Activated naive CD4-positive, alpha-beta T cell treated with anti-CD3 and anti-CD28 coated beads, Interleukin-2, amount 10 ng/mL, durations not matched to agents 7 days and 5 days (primary cell): Measurements from ENCODE around the gene SCGB3A1.

ENCODE experiments used
- CTCF ChIA-PET: fragments of 350-600 bp; sonication (Branson Sonifier 250); formaldehyde crosslinking; loops from one replicate; lab custom pipeline; 2021; ENCODE audit warnings: antibody characterized with exemption; lab: Charles Lee
- DNase-seq: peaks from one replicate; pipeline ENCODE4 v3.0.0-alpha.2; 2020
- H3K27ac Mint-ChIP-seq: one replicate; pipeline ENCODE4 v1.8.0; 2021; ENCODE audit warnings: mild to moderate bottlenecking, moderate library complexity, mixed read lengths
- H3K27me3 Mint-ChIP-seq: one replicate; pipeline ENCODE4 v1.8.0; 2021; ENCODE audit warnings: mild to moderate bottlenecking, mixed read lengths
- H3K36me3 Mint-ChIP-seq: one replicate; pipeline ENCODE4 v1.8.0; 2021; ENCODE audit warnings: mixed read lengths
- H3K4me1 Mint-ChIP-seq: one replicate; pipeline ENCODE4 v1.8.0; 2021; ENCODE audit warnings: mixed read lengths
- H3K4me3 Mint-ChIP-seq: one replicate; pipeline ENCODE4 v1.8.0; 2021; ENCODE audit warnings: mild to moderate bottlenecking, moderate library complexity, mixed read lengths
- H3K9me3 Mint-ChIP-seq: one replicate; pipeline ENCODE4 v1.8.0; 2021; ENCODE audit warnings: mixed read lengths

The SCGB3A1 gene

DNA sequence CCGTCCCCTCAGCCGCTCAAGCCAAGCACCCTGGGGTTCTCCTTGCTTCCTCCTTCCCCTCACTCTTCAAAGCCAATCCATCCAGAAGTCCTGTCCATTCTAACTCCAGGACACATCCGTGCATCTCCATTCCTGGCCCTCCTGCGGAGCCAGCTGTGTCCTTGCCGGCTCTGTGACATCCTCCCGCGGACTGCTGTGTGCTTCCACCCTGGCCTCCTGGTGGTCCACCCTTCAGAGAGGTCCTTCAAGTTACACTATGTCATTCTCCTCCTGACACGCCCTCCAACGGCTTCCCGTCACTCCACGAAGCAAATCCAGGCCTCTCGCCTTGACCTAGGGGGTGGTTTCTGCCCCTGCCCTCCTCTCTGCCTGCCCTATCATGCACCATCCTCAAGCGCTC is 13.0 kb upstream of the SCGB3A1 start:
- CTCF ChIA-PET = no interaction called here
- Mint-ChIP-seq H3K4me1 (peaks cover 2% of the 10 kb centered on the region), H3K4me3 (no peak overlapping the region), H3K9me3 (no peaks in the 10 kb centered on the region), H3K27ac (no peak overlapping the region), H3K27me3 (peaks cover 10% of the 10 kb centered on the region), H3K36me3 (no peaks in the 10 kb centered on the region)
- no peak for DNase-seq

DNA sequence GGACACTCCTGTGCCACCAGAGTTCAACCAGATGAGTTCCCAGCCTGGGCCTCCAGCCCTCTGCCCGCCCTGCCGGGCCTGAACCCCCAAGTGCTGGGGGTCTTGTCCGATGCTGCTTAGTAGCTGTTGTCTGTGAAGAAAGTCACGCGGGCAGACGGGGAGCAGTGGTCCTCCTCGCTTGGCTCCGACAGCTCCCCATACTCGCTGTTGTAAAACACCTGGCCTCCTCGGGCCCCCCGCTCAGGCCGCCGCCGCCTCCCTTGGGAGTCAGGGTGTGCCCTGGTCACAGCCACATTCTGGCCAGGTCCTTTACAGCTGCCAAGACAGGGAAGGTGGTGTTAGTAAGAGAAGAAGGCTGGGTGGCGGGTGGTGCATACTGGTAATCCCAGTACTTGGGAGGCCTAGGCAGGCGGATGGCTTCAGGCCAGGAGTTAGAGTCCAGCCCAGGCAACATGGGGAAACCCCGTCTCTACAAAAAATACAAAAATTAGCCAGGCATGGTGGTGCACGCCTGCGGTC is 11.8 kb upstream of the SCGB3A1 start:
- CTCF ChIA-PET = interaction anchor here (1.0 kb wide), 1 partner anchor 10 kb away, joined by 4 read pairs; no protein-coding TSS in a partner anchor
- Mint-ChIP-seq H3K27me3 (peaks cover 10% of the 10 kb centered on the region), H3K9me3 (no peaks in the 10 kb centered on the region), H3K27ac (no peak overlapping the region), H3K36me3 (no peaks in the 10 kb centered on the region), H3K4me3 (no peak overlapping the region), H3K4me1 (peaks cover 2% of the 10 kb centered on the region)
- no peak for DNase-seq

DNA sequence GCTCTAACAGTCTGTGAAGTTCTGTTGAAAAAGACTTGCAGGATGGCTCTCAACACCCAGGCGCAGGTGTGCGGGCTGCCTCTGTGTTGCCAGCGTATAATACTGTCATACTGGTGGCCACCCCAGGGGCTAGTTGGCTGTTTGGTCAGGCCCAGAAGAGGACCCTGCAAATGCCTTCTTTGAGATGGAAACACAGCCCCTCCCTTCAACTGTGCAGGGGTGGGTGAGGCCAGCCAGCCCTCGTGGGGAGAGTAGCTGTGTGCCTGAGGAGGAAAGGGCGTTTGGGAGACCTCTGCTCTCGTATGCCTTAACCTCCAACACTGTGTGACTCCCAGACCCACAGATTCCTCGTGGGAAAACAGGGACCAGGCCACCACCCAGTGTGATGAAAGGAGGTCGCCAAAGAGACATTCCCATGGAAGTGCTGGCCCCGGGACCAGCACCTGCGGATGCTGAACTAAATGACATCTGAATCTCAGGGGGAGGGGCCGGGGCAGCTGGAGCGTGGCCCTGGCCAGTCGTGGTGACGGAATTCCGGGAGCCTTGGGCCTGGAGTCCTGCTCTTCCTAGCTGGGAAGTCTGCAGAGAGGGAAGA is 11.3 kb upstream of the SCGB3A1 start:
- CTCF ChIA-PET = interaction anchor here (1.0 kb wide), 1 partner anchor 10 kb away, joined by 4 read pairs; no protein-coding TSS in a partner anchor
- Mint-ChIP-seq H3K36me3 (no peaks in the 10 kb centered on the region), H3K27me3 (peaks cover 10% of the 10 kb centered on the region), H3K4me1 (no peaks in the 10 kb centered on the region), H3K27ac (no peak overlapping the region), H3K9me3 (no peaks in the 10 kb centered on the region), H3K4me3 (no peak overlapping the region)
- DNase-seq = no peak

DNA sequence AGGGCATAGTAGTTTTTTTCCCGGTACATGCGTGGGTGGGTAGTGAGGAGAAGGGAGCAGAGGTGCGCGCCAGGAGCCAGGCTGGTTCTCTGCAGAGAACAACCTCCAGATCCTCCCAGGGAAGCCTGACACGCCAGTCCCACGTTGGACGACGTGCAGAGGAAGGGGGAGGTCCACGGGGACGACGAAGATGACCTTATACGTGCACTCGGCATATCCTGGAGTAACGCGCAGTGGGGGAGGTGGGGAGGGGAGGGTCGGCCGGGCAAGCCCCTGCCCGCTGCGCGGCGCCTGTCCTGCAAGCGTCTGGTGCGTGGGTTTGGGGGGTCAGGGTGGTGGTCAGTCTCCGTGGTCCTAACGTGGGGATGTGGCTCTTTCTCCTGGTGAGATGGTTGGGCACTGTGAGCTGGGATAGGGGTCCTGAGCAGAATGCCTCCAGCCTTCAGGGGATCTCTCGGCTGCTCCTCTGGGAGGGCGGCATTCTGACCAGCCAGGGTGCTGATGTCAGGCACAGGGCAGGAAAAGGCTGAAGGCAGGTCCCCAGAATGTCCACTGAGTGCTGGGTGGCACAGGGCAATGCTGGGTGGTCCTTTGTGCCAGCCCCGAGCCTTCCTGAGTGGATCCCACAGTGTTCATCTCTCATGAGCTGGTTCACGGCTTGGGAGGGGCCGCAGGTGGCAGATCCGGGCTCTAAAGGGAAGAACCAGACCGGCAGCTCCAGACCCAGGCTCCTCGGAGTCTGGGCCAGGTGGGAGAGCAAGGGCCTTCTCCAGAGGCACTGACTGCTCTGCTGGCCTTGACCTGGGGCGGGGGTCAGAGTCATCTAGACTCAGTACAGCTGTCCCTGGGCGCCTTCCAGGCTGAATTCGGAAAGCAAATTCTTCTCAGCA is 10.5 kb upstream of the SCGB3A1 start:
- CTCF ChIA-PET = no interaction called here
- H3K4me3 Mint-ChIP-seq = no peak overlapping the region
- H3K4me1 Mint-ChIP-seq = no peaks in the 10 kb centered on the region
- no peaks in the 10 kb centered on the region for H3K9me3 Mint-ChIP-seq
- DNase-seq = peak; percentile 17
- H3K36me3 Mint-ChIP-seq = no peaks in the 10 kb centered on the region
- no peak overlapping the region for H3K27ac Mint-ChIP-seq
- peaks cover 10% of the 10 kb centered on the region for H3K27me3 Mint-ChIP-seq

DNA sequence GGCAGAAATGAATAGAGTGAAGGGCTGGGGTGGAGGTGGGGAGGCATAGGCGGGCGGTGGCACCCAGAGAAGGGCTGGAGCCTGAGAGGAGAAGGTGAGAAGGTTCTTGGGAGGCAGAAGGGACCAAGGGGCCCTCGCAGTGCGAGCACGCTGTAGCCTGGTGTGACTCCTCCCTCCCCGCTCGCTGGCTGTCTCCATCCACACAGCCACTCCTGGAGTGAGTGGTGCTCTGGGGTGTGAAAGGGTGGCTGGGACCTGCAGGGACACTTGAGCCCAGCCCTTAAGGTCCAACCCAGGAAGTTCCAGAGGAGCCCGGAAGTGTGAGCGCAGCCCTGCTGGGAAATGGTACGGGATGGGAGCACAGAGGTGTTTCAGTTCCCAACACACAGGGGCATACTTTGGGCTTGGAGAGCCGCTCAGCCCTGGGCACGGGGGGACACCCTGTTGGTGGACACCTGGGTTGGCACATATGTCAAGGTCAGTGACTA is 9.3 kb upstream of the SCGB3A1 start:
- Mint-ChIP-seq H3K36me3 (no peaks in the 10 kb centered on the region), H3K27ac (no peak overlapping the region), H3K9me3 (no peaks in the 10 kb centered on the region), H3K4me3 (no peak overlapping the region), H3K27me3 (peaks cover 4% of the 10 kb centered on the region), H3K4me1 (no peaks in the 10 kb centered on the region)
- CTCF ChIA-PET = no interaction called here
- peak; percentile 8 for DNase-seq

DNA sequence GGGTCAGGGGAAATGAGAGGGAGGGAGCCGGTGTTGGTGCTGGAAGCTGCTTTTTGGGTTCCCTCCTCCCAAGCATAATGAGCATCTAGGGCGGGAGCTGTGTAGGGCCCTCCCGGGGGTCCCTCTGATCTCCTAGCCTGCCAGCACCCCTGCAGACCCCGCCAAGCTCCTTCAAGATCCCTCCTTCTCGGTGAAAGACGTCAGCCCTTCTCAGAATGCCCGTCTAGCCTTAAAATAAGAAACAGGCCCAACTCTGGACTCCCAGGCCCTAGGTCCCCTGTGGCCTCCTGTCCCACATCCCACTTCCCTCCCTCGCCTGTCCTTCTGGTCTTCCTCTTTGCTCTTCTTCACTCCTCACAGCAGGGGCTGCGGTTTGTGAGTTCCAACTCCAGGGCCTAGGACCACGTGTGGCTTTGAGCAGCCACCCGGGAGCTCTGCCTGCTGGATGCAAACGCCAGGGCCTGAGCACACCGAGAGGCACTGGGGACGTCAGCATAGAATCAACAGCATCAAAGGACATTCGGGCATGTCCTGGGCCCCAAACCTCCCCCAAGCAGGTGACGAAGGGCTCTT is 8.8 kb upstream of the SCGB3A1 start:
- H3K9me3 Mint-ChIP-seq = no peaks in the 10 kb centered on the region
- H3K4me1 Mint-ChIP-seq = no peaks in the 10 kb centered on the region
- H3K36me3 Mint-ChIP-seq = no peaks in the 10 kb centered on the region
- H3K4me3 Mint-ChIP-seq = no peak overlapping the region
- DNase-seq = peak; percentile 14
- peaks cover 4% of the 10 kb centered on the region for H3K27me3 Mint-ChIP-seq
- no peak overlapping the region for H3K27ac Mint-ChIP-seq
- CTCF ChIA-PET = interaction anchor here (2.3 kb wide), 1 partner anchor 19 kb away, joined by 6 read pairs; no protein-coding TSS in a partner anchor

DNA sequence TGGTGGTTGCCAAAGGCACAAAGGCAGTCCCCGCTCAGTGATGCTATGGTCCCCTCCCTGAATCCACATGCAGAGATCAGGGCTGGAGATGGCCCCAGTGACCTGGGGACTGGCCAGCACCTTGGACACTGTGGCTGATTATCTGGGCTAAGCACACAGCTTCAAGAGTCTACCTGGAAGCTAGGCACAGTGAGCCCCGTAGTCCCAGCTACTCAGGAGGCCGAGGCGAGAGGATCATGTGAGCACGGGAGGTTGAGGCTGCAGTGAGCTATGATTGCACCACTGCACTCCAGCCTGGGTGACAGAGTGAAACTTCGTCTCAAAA is 8.3 kb upstream of the SCGB3A1 start:
- DNase-seq = no peak
- Mint-ChIP-seq H3K27ac (no peak overlapping the region), H3K9me3 (no peaks in the 10 kb centered on the region), H3K36me3 (no peaks in the 10 kb centered on the region), H3K4me1 (no peaks in the 10 kb centered on the region), H3K4me3 (no peak overlapping the region), H3K27me3 (peaks cover 4% of the 10 kb centered on the region)
- CTCF ChIA-PET = interaction anchor here (2.3 kb wide), 1 partner anchor 20 kb away, joined by 6 read pairs; no protein-coding TSS in a partner anchor

DNA sequence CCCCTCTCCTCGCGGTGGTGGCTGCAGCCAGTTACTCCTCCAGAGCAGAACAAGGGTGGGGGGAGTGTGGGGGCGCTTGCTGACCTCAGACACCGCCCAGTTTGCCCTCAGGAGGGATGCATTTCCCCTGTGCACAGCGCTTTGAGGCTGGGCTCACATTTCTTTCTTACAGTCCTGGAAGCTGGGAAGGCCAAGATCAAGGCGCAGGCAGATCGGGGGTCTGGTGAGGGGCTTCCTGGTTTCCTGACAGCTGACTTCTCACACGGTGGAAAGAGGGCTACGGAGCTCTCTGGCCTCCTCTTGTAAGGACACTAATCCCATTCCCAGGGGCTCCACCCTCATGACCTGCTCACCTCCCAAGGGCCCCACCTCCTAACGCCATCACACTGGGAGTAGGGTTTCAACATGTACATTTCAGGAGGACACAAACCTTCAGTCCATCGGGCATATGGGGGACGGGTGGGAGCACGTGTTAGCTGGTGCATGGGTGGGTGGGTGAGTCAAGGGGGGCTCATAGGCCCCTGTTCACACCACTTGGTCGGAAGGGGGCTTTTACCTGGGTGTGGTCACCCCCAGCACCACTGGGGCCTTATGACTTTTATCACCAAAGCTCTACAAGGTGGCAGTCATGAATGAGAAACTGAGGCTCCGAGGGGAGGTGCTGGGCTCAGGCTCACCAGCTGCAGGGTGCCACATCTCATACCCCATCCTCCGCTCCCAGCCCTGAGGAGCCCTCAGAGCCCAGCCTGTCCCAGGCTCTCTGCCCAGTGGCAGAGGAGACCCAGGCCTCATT is 7.7 kb upstream of the SCGB3A1 start:
- Mint-ChIP-seq H3K27me3 (peaks cover 4% of the 10 kb centered on the region), H3K36me3 (no peaks in the 10 kb centered on the region), H3K4me1 (no peaks in the 10 kb centered on the region), H3K27ac (no peak overlapping the region), H3K9me3 (no peaks in the 10 kb centered on the region), H3K4me3 (no peak overlapping the region)
- DNase-seq = peak; percentile 8
- CTCF ChIA-PET = interaction anchor here (2.3 kb wide), 1 partner anchor 20 kb away, joined by 6 read pairs; no protein-coding TSS in a partner anchor

DNA sequence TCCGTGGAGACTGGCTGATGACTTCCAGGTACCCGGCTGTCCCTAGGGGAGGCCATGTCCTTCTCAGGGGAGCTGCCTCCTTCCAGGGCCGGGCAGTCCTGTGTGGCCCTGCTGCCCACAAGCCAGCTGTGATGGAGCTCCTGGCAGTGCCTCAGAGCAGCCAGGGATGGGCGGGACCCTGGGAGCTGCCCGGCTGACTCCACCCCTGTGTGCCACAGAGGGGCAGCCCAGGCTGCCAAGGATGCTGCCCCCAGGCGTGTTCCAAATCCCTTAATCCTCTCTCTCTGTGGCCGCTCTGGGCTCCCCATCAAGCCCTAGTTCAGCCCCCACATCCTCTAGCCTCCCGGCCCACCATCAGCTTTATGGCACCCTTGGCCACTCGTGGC is 7.0 kb upstream of the SCGB3A1 start:
- CTCF ChIA-PET = interaction anchor here (2.3 kb wide), 1 partner anchor 21 kb away, joined by 6 read pairs; no protein-coding TSS in a partner anchor
- Mint-ChIP-seq H3K4me1 (no peaks in the 10 kb centered on the region), H3K27ac (no peak overlapping the region), H3K9me3 (no peaks in the 10 kb centered on the region), H3K4me3 (no peak overlapping the region), H3K36me3 (no peaks in the 10 kb centered on the region), H3K27me3 (peaks cover 11% of the 10 kb centered on the region)
- DNase-seq = peak; percentile 16

DNA sequence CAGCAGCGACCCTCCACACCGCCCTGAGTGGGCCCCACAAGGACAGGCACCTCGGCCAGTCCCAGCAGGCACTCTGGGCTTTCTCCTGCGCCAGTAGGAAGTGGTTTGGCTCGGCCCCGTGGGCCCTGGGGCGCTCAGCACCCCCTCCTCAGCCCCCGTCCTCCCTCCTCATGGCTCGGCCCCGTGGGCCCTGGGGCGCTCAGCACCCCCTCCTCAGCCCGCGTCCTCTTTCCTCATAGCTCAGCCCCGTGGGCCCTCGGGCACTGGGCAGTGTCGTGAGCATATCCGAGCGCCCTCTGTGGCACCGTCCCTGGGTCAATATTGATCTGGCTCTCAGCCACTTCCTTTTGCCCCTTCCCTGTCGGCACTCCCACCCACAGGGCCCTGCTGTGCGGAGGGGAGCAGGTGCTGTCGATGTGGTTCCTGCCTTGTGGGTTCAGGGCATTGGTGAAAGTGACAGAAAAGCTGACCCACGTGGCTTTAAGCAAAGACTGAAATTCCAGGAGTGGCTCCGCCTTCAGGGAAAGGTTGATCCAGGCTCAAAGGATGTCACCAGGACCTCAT is 5.5 kb upstream of the SCGB3A1 start:
- H3K9me3 Mint-ChIP-seq = no peaks in the 10 kb centered on the region
- peaks cover 4% of the 10 kb centered on the region for H3K4me1 Mint-ChIP-seq
- no peak overlapping the region for H3K4me3 Mint-ChIP-seq
- no peak for DNase-seq
- H3K27ac Mint-ChIP-seq = no peak overlapping the region
- H3K36me3 Mint-ChIP-seq = no peaks in the 10 kb centered on the region
- peaks cover 26% of the 10 kb centered on the region for H3K27me3 Mint-ChIP-seq
- CTCF ChIA-PET = interaction anchor here (1.1 kb wide), 1 partner anchor 10 kb away, joined by 3 read pairs; no protein-coding TSS in a partner anchor

DNA sequence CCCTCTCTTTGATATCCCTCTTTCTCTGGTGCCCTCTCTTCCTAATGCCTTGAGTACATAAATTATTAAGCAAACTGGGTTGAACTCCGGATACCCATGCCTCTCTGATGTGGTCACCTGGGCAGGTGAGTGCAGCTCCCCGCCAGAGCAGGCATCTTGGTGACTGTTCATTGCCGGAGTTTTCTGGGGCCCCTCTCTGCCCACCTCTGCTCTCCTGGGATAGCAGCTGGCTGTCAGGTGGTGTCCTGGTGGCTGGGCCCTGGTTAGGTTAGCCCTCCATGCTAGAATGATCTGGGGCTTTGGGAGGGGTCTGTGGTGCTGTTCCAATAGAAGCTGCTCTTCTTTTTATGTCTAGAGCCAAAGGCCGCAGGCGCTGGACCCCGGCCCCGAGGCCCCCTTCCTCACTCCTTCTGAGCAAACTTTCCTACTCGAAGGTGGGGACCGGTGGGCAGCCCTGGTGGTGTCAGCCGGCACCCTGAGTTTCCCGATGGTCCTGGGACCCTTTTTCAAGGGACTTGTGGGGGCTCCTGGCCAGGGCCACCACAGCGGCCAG is 4.9 kb upstream of the SCGB3A1 start:
- peak; percentile 11 for DNase-seq
- no peak overlapping the region for H3K4me3 Mint-ChIP-seq
- no peaks in the 10 kb centered on the region for H3K36me3 Mint-ChIP-seq
- H3K27me3 Mint-ChIP-seq = peaks cover 30% of the 10 kb centered on the region
- H3K9me3 Mint-ChIP-seq = no peaks in the 10 kb centered on the region
- H3K4me1 Mint-ChIP-seq = peaks cover 4% of the 10 kb centered on the region
- CTCF ChIA-PET = interaction anchor here (1.1 kb wide), 1 partner anchor 10 kb away, joined by 3 read pairs; no protein-coding TSS in a partner anchor
- no peak overlapping the region for H3K27ac Mint-ChIP-seq

DNA sequence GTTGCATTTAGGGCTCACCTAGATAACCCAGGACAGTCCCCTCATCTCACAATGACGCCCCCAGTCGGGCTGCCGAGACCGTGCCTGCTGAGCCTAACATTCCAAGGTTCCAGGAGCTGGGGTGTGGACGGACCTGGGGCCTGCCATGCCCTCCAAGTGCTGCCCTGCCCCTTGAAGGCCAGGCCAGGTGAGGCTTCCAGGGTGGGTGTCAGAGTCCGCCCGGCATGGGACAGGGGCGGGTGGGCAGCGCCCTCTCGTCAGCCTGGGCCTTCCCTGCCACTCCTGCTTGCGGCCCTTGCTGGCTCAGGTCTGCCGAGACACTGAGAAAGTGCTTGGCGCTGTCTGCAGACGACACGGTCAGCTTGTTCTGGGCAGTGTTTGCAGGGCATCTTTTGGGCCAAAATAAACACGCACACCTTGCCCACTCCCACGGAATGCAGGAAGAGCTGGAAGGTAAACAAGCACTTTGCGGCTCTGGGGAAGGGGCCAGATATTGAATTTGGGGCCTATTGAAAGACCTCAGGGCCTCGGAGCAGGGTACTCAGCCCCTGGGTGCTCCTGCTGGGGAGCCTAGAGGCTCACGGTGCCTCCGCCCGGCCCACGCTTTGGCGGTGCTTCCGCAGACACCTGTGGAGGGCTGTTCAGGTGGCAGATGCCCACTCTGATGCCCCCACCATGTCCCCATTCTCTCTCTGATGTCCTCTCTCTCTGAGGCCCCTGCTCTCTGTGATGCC is 4.2 kb upstream of the SCGB3A1 start:
- CTCF ChIA-PET = no interaction called here
- H3K36me3 Mint-ChIP-seq = no peaks in the 10 kb centered on the region
- no peaks in the 10 kb centered on the region for H3K9me3 Mint-ChIP-seq
- no peak overlapping the region for H3K4me3 Mint-ChIP-seq
- H3K27ac Mint-ChIP-seq = no peak overlapping the region
- DNase-seq = peak; percentile 18
- peaks cover 34% of the 10 kb centered on the region for H3K27me3 Mint-ChIP-seq
- peaks cover 4% of the 10 kb centered on the region for H3K4me1 Mint-ChIP-seq

DNA sequence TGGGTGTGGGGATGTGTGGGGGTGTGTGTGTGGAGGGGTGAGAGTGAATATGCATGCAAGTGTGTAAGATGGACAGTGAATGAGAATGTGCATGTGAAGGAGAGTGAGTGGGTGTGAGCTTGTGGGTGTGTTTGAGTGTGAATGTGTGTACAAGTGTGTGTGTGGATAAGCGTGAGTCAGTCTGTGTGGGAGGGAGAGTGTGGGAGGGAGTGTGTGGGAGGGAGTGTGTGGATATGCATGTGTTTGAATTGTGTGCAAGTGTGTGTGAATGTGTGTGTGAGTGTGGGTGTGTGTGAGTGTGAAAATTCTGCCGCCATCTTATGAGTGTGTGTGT is 3.7 kb upstream of the SCGB3A1 start:
- Mint-ChIP-seq H3K27me3 (peaks cover 40% of the 10 kb centered on the region), H3K27ac (no peak overlapping the region), H3K4me1 (peaks cover 4% of the 10 kb centered on the region), H3K9me3 (no peaks in the 10 kb centered on the region), H3K4me3 (no peak overlapping the region), H3K36me3 (no peaks in the 10 kb centered on the region)
- CTCF ChIA-PET = no interaction called here
- peak; percentile 14 for DNase-seq
